WERI-Rb-1 (cell line): ENCODE results near the gene KCNF1.

ENCODE experiments used
- DNase-seq: peaks from one replicate; pipeline ENCODE4 v3.0.0-alpha.2; 2020
- H3K27ac ChIP-seq: fragments of 250-450 bp; sonication (Bioruptor Pico); 2 replicates; pipeline ENCODE4 v1.5.1; 2020; ENCODE audit warnings: mild to moderate bottlenecking, moderate library complexity
- H3K27me3 ChIP-seq: fragments of 250-450 bp; sonication (Bioruptor Pico); 2 replicates; pipeline ENCODE4 v1.5.1; 2021; ENCODE audit warnings: mild to moderate bottlenecking, low read depth, moderate library complexity; ENCODE audit not compliant: insufficient read depth, severe bottlenecking
- H3K36me3 ChIP-seq: fragments of 250-450 bp; sonication (Bioruptor Pico); 2 replicates; pipeline ENCODE4 v1.5.1; 2020; ENCODE audit warnings: mild to moderate bottlenecking, moderate library complexity
- H3K4me3 ChIP-seq: 2 replicates; pipeline ENCODE4 v1.5.1; 2011; ENCODE audit warnings: low read depth, mild to moderate bottlenecking, control low read depth, low read length
- H3K9me3 ChIP-seq: fragments of 250-450 bp; sonication (Bioruptor Pico); 2 replicates; pipeline ENCODE4 v1.5.1; 2021; ENCODE audit warnings: mild to moderate bottlenecking, moderate library complexity; ENCODE audit not compliant: severe bottlenecking
- CTCF ChIP-seq: IDR thresholded peaks from 2 replicates; pipeline ENCODE4 v1.5.1; 2011; ENCODE audit warnings: low read depth, mild to moderate bottlenecking, control low read depth, inconsistent platforms, low read length

Gene KCNF1

GRCh38 chr2:10908195-10908594, 3.5 kb upstream of the KCNF1 start:
- Histone ChIP-seq H3K27me3 (no peaks in the 10 kb centered on the region), H3K27ac (no peak overlapping the region), H3K4me3 (no peak overlapping the region), H3K36me3 (no peaks in the 10 kb centered on the region), H3K9me3 (peaks cover 6% of the 10 kb centered on the region)
- TF ChIP-seq CTCF = no peak
- DNase-seq = no peak

- H3K27ac ChIP-seq = peak overlapping the region; percentile 82; the same call in 1 of the 2 replicates
These were observed 2.4 kb upstream of the KCNF1 start for GRCh38 chr2:10909050-10909995.

GRCh38 chr2:10909996-10910341, 1.8 kb upstream of the KCNF1 start:
- H3K4me3 ChIP-seq = no peak overlapping the region
- H3K9me3 ChIP-seq = peaks cover under 1% of the 10 kb centered on the region
- no peak for TF ChIP-seq CTCF
- H3K27me3 ChIP-seq = no peaks in the 10 kb centered on the region
- H3K27ac ChIP-seq = peak overlapping the region; percentile 82; the same call in 1 of the 2 replicates
- no peak for DNase-seq
- no peaks in the 10 kb centered on the region for H3K36me3 ChIP-seq

More at GRCh38 chr2:10909050-10909995, 2.4 kb upstream of the KCNF1 start:
- Histone ChIP-seq H3K27me3 (no peaks in the 10 kb centered on the region), H3K4me3 (peak overlapping the region; percentile 20; the same call in 1 of the 2 replicates), H3K36me3 (no peaks in the 10 kb centered on the region), H3K9me3 (peaks cover 6% of the 10 kb centered on the region)
- DNase-seq = peak; percentile 87
- peak; percentile 76 for TF ChIP-seq CTCF

GRCh38 chr2:10910625-10911024, 1.1 kb upstream of the KCNF1 start:
- no peak for TF ChIP-seq CTCF
- Histone ChIP-seq H3K36me3 (no peaks in the 10 kb centered on the region), H3K27me3 (no peaks in the 10 kb centered on the region)

GRCh38 chr2:10912076-10912731, 470 bp downstream of the KCNF1 start:
- H3K27ac ChIP-seq = peak overlapping the region; percentile 82
- no peaks in the 10 kb centered on the region for H3K36me3 ChIP-seq

More at GRCh38 chr2:10910625-10911024, 1.1 kb upstream of the KCNF1 start:
- peak overlapping the region; percentile 82 for H3K27ac ChIP-seq
- DNase-seq = no peak
- no peaks in the 10 kb centered on the region for H3K9me3 ChIP-seq
- no peak overlapping the region for H3K4me3 ChIP-seq

More at GRCh38 chr2:10912076-10912731, 470 bp downstream of the KCNF1 start:
- no peaks in the 10 kb centered on the region for H3K9me3 ChIP-seq
- TF ChIP-seq CTCF = no peak
- no peak for DNase-seq
- peak overlapping the region; percentile 54 for H3K4me3 ChIP-seq
- H3K27me3 ChIP-seq = no peaks in the 10 kb centered on the region
